Thyroid gland (tissue), 4 donors: Measurements from ENCODE around the gene MRPL2.

ENCODE experiments used
- CTCF ChIP-seq, 6 experiments: fragments of 200-600 bp in 3 of 6; fragments of 450-650 bp in 3 of 6; sonication (generic) in 3 of 6; IDR thresholded peaks; one replicate each; pipeline ENCODE4 v1.5.1; 2016 to 2019; ENCODE audit warnings: antibody characterized with exemption in 6 of 6, mild to moderate bottlenecking in 2 of 6, inconsistent platforms in 1 of 6, moderate library complexity in 1 of 6
- POLR2A ChIP-seq, 2 donors: fragments of 450-650 bp; IDR thresholded peaks; one replicate each; pipeline ENCODE4 v1.6.1; 2017; ENCODE audit warnings: antibody characterized with exemption in 2 of 2, mild to moderate bottlenecking in 2 of 2, moderate library complexity in 1 of 2

- TF ChIP-seq CTCF (IDR thresholded peaks at IDR 0.05): no peak
- TF ChIP-seq POLR2A (IDR thresholded peaks at IDR 0.05): no peak
These were observed 30.1 kb downstream of the MRPL2 start for GRCh38 chr6:43029120-43029519.
